ENCODE results near the gene C8B. TPM values are rescaled to one million over a fixed set of nuclear protein-coding genes. Genes with fewer than 3 reads are reported as not detected.

The C8B gene
- total RNA-seq, 1 experiment from 2014 or later = not detected

GRCh38 chr1:56931686-56932085 is 34.1 kb downstream of the C8B start:
- Histone ChIP-seq H3T11ph (ENCODE audit: low read length) (no peak overlapping the region), H2BK15ac (ENCODE audit: low read depth, low read length) (no peak overlapping the region), H4K91ac (ENCODE audit: insufficient read length, low read depth, low read length) (no peak overlapping the region), H2BK120ac (ENCODE audit: low read depth, low read length, poor library complexity, severe bottlenecking) (no peak overlapping the region), H2BK20ac (ENCODE audit: low read depth, low read length, poor library complexity, severe bottlenecking) (no peak overlapping the region), H3K79me2 (ENCODE audit: insufficient read depth, low read length) (no peaks in the 10 kb centered on the region), H4K8ac (replicated peaks; ENCODE audit: insufficient read length, low read depth, low read length) (no peak overlapping the region), H3K27ac (ENCODE audit: insufficient read length, low read depth, low read length) (no peak overlapping the region), H3K4ac (ENCODE audit: low read depth, low read length) (no peak overlapping the region), H3K9ac (ENCODE audit: extremely low read depth, insufficient read length, low read length) (no peak overlapping the region), H3K18ac (ENCODE audit: insufficient read length, low read depth, low read length) (no peak overlapping the region), H4K20me1 (ENCODE audit: control insufficient read depth, insufficient read depth, insufficient read length) (no peaks in the 10 kb centered on the region), H3K79me1 (ENCODE audit: insufficient read depth, low read depth, low read length, poor library complexity, severe bottlenecking) (no peaks in the 10 kb centered on the region), H3K23ac (ENCODE audit: insufficient read length, low read depth, low read length) (no peak overlapping the region), H4K5ac (ENCODE audit: insufficient read length, low read depth, low read length) (no peak overlapping the region), H3K4me2 (ENCODE audit: insufficient read depth, insufficient read length, low read length) (no peak overlapping the region), H3K23me2 (ENCODE audit: insufficient read length, low read depth, low read length, poor library complexity, severe bottlenecking) (no peaks in the 10 kb centered on the region), H3K4me1 (ENCODE audit: insufficient read depth, low read length) (peaks cover 2% of the 10 kb centered on the region; the same call in 1 of the 2 replicates), H2BK5ac (ENCODE audit: insufficient read length, low read length) (no peak overlapping the region), H3K27me3 (ENCODE audit: insufficient read depth, low read length) (no peaks in the 10 kb centered on the region), H3K56ac (ENCODE audit: insufficient read length, low read depth, low read length) (no peak overlapping the region), H3K14ac (ENCODE audit: insufficient read depth, low read length) (no peak overlapping the region), H2BK12ac (ENCODE audit: insufficient read length, low read depth, low read length) (no peak overlapping the region), H3K9me3 (ENCODE audit: control insufficient read depth, low read depth, low read length) (no peaks in the 10 kb centered on the region), H2AFZ (ENCODE audit: low read length) (no peak overlapping the region), H2AK5ac (ENCODE audit: insufficient read length, low read length) (no peak overlapping the region)
- no peak overlapping the region for H3K4me3 Mint-ChIP-seq
- H3K36me3 Mint-ChIP-seq (ENCODE audit: insufficient read depth in 1 of 3, low read depth in 3 of 3) = 0 out of 7 replicates have a peak, but pooled peaks cover 0 to 5% (median 0%) of the 10 kb centered on the region in 3 experiments
- H3K27me3 Mint-ChIP-seq (ENCODE audit: low read depth) = peaks cover 44% of the 10 kb centered on the region
- WGBS (ENCODE audit: extremely low coverage, insufficient read length, low lambda C conversion rate) = no CpG with 5 or more reads among the region's 3 CpGs
- TF ChIP-seq CTCF (conservative IDR thresholded peaks at IDR 0.05) = no peak
- H3K4me1 Mint-ChIP-seq = peaks cover 21 to 31% of the 10 kb centered on the region in 2 experiments
- H3K9me3 Mint-ChIP-seq = peaks cover 0 to 4% of the 10 kb centered on the region in 2 experiments; a peak in 1 of 5 replicates
- DNase-seq = no peak
- H3K27ac Mint-ChIP-seq = 0 out of 7 replicates have a peak overlapping the region, but pooled peaks of 1 of the 3 experiments have one; percentile 49

Measured in H9 (cell line).